Inflammatory macrophage treated with lipopolysaccharide for 4 hours (primary cell): ENCODE measurements around the gene FFAR1.

Source experiments
- DNase-seq: peaks from one replicate; pipeline ENCODE4 v3.0.0-alpha.2; 2020

The FFAR1 gene

DNA sequence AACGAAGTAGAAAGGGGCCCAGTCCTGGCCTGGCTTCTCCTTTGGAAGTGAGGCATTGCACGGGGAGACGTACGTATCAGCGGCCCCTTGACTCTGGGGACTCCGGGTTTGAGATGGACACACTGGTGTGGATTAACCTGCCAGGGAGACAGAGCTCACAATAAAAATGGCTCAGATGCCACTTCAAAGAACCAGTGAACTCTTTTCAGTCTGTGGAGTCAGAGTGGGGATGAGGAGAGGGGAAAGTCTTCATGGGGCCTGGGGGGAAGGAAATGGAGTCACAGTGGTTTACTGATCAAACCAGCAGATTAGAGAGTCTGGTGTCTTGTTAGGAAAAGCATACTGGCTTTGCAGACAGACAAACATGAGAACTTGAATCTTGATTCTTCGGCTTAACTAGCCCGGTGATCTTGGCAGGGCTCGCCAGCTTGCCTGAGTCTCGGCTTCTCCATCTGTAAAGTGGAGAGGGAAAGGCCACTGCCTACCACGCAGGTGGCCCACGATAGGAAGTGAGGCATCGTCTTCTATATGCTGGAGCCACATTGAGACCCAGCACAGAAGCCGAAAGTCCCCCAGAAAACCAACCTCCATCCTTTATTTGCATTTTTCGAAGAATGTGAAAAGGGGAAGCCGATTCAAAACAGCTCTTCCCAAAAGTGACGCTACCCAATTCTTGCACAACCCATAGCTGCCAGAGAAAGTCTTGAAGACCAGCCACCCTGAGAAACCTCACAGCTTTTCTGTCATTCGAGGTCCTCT, at the start of gene FFAR1:
FFAR1 (plus strand) TSS at position 732 of the 759 bp plus-strand sequence. CDS start 3,650 bp downstream, outside the sequence.
- peak; percentile 97 for DNase-seq

DNA sequence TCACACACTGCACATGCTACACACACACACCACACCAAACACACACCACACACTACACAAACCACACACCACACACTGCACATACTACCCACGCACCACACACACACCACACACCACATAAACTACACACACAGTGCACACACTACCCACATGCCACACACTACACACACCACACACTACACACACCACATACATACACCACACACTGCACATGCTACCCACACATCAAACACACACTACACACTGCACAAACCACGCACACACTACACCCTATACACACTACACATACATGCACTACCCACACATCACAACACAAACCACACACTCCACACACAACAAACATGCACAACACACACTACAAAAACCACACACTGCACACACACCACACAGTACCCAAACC, 49.8 kb upstream of the FFAR1 start:
- no peak for DNase-seq

DNA sequence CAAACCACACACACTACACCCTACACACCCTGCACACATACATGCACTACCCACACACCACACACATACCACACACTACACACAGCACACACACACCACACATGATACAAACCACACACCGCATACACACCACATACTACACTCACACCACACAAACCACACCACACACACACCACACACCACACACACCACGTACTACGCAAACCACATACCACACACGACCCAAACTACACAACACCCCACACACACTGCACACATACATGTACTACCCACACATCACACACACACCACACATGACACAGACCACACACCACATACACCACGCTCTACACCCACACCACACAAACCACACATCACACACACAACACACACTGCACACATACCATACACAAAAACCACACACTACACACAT, 49.1 kb upstream of the FFAR1 start:
- no peak for DNase-seq

GRCh38 chr19:35299523-35300338, 48.0 kb upstream of the FFAR1 start:
- DNase-seq: no peak

- no peak for DNase-seq
These were observed 47.4 kb upstream of the FFAR1 start for GRCh38 chr19:35300339-35300649.

DNA sequence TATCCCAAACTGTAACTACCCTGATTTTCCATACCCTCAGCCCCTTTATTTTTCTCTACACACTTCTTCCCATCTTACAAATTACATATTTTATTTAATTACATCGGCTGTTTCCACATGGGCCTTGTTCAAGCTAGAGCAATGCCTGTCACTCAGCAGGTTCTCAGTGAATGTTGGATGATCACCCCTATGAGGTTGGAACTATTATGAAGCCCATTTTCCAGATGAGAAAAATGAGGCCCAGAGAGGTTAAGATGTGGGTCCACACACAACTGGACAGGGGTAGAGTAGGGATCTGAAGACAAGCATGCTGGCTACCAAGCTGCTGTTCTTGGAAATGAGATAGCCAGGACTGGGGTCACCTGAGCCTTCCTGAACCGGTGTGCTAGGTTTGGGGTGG, 45.7 kb upstream of the FFAR1 start:
- no peak for DNase-seq

- no peak for DNase-seq
These were observed 45.3 kb upstream of the FFAR1 start for GRCh38 chr19:35302446-35302845.

- peak; percentile 51 for DNase-seq
These were observed 44.3 kb upstream of the FFAR1 start for GRCh38 chr19:35303357-35303915.

GRCh38 chr19:35304036-35304435, 43.7 kb upstream of the FFAR1 start:
- DNase-seq: no peak

GRCh38 chr19:35305181-35305580, 42.5 kb upstream of the FFAR1 start:
- DNase-seq: no peak

GRCh38 chr19:35306473-35307246, 41.0 kb upstream of the FFAR1 start:
- no peak for DNase-seq

- DNase-seq: no peak
These were observed 39.8 kb upstream of the FFAR1 start for GRCh38 chr19:35307931-35308330.

DNA sequence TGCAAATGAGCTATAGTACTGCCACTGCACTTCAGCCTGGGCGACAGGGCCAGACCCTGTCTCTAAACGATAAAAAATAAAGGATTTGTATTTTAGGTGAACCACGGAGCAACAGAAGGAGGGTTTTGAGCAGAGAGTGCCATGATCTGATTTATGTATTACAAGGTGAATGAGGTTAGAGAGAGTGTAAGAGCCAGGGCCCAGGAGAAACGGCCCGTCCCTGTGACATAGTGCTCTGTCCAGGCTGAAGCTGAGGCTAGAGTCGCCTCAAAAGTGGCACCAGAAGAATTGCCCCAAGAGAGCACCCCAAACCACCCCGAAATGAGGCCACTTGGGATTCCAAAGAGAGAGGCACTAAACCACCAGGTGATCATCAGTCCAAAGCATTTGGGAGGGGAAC, 38.8 kb upstream of the FFAR1 start:
- DNase-seq: no peak

- DNase-seq: no peak
These were observed 38.0 kb upstream of the FFAR1 start for GRCh38 chr19:35309481-35310279.

DNA sequence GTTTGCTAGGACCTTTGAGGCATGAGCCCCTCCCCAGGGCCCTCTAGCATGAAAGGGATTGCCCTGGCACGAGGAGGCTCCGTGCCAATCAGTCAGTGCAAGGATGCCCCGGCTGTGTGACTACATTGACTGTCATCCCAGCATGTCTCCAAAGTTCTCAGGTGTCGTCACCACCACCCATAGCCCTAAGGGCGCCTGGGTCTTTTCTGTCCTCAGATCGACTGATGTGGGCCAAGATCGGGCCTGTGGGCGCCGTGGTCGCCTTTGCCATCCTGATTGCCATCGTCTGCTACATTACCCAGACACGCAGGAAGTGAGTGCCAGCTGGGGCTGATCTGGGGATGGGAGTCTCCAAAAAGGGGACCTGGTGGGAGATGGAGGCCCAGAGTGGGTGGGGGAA, 37.4 kb upstream of the FFAR1 start:
- DNase-seq: no peak

GRCh38 chr19:35310811-35311465, 36.8 kb upstream of the FFAR1 start:
- no peak for DNase-seq

DNA sequence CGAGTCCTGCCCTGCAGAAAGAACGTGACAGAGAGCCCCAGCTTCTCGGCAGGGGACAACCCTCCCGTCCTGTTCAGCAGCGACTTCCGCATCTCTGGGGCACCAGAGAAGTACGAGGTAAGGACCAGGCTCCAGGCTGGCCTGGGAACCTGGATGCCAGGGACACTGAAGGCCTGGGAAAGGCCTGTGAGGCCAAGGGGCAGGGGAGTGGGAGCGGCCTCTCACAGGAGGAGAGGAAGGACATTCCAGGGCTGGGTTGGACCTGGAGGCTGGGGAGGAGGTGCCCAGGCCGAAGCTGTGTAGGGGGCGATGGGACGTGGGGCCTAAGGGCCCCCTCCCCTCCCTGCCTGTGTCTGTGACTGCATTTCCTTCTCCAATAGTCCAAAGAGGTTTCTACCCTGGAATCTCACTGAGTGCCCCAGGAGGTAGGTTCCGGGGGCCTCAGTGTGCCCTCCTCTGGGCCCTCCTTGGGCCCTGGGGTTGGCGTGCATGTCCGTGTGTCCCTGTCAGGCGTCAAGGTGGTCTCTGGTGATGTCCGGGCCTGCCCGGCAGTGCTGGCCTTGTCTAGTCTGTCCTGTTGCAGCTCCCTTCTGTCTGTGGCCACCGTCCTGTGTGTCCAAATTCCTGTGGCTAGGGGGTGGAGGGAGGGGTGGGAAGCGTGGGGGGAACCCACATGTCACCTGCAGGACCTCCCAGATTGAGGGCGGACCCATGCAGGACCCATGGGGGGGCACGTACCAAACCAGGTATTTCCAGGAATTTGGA, 35.6 kb upstream of the FFAR1 start:
- DNase-seq: no peak

GRCh38 chr19:35313587-35313986, 34.1 kb upstream of the FFAR1 start:
- no peak for DNase-seq

GRCh38 chr19:35314031-35314430, 33.7 kb upstream of the FFAR1 start:
- no peak for DNase-seq

DNA sequence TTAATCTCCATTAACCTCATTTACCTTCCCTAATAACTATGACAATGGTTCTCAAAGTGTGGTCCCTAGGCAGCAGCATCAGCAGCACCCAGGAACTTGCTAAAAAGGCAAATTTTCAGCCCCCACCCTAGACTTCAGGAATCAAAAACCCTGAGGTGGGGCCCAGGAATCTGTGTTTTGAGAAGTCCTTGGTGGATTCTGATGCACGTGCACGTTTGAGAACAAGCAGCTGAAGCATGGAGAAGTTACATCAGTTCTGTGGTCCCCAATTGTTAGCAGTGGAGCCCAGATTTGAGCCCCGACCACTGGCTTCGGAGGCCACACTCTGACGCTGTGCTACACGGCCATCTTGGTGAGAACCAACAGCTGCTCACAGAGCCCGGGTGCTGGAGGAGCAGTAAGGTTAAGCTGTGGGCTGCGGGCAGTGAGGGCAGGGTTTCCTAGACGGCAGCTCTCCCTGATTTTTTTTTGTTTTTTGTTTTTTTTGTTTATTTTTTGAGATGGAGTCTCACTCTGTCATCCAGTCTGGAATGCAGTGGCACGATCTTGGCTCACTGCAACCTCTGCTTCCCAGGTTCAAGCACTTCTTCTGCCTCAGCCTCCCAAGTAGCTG, 32.7 kb upstream of the FFAR1 start:
- DNase-seq: no peak

GRCh38 chr19:35315883-35316282, 31.8 kb upstream of the FFAR1 start:
- DNase-seq: no peak
